ENCODE data around the gene ATG4C. TPM values are rescaled to one million over a fixed set of nuclear protein-coding genes. Genes with fewer than 3 reads are reported as not detected.
"Not testable (repeated sequence)": the region's sequence is repeated elsewhere in the genome, so short reads cannot be mapped to it uniquely, and the experiment has no call there.

Gene ATG4C, protein sequence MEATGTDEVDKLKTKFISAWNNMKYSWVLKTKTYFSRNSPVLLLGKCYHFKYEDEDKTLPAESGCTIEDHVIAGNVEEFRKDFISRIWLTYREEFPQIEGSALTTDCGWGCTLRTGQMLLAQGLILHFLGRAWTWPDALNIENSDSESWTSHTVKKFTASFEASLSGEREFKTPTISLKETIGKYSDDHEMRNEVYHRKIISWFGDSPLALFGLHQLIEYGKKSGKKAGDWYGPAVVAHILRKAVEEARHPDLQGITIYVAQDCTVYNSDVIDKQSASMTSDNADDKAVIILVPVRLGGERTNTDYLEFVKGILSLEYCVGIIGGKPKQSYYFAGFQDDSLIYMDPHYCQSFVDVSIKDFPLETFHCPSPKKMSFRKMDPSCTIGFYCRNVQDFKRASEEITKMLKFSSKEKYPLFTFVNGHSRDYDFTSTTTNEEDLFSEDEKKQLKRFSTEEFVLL
- 10 to 100 TPM in 2 of 3 donors, 1 to 10 TPM in 1; 9.1 to 17.1 (median 13.8) TPM for total RNA-seq

- Histone ChIP-seq H3K36me3 (no peaks in the 10 kb centered on the region), H3K4me1 (no peaks in the 10 kb centered on the region), H3K27me3 (no peaks in the 10 kb centered on the region), H3K27ac (peak within 1 kb of the TSS; percentile 92 to 93), H3K4me3 (peak within 1 kb of the TSS; percentile 56 to 74 (median 62)), H3K9me3 (no peaks in the 10 kb centered on the region)
- peak in 2 of 3 donors; percentile 3 to 17 for TF ChIP-seq CTCF (IDR thresholded peaks at IDR 0.05)
- TF ChIP-seq POLR2A (IDR thresholded peaks at IDR 0.05), result no peak
- peak; percentile 80 to 95 (median 90) for TF ChIP-seq POLR2AphosphoS5 (IDR thresholded peaks at IDR 0.05)
- DNase-seq (ENCODE audit: low spot score in 2 of 2), result peak; percentile 90 to 94
- intact Hi-C loops (cut with DNase I; ENCODE audit: low total_unique reads), result no loop called here
Observed at GRCh38 chr1:62783736-62784508, at the start of gene ATG4C. Gene ATG4C (plus strand): TSS chr1:62784132. CDS start chr1:62803787, 19,655 bp downstream.

DNA sequence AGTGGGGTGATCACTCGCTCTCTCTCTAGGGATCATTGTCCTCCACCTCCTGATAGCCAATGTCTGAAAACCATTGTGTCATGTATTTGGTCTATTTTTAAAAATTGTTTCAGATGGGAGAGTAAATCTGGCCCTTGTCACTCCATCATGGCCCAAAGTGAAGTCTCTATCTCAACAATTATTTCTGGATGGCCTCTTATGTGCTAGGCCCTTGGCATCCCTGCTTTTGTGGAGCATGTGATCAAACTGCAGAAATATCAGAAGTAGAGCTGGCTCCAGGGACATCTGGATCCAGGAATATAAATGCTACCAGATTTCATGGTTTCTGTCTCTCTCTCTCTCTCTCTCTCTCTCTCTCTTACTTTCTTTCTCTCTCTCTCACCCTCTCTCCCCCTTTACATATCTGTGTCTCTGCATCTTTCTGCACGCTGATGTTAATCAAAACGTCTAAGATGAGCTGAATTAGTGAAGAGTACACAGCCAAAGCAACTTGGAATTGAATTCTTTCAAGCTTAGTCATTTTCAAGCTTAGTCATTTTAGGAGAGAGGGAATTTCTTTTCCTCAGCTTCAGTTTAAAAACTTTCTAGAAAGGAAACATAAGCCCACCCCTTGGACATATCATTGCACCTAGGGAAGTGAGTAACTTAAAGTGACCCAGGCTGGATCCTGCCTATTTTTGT is 48.3 kb upstream of the ATG4C start:
- no peaks in the 10 kb centered on the region for H3K9me3 ChIP-seq
- H3K4me3 ChIP-seq, result no peak overlapping the region
- no peaks in the 10 kb centered on the region for H3K4me1 ChIP-seq
- intact Hi-C loops (cut with DNase I; ENCODE audit: low total_unique reads), result no loop called here
- H3K27me3 ChIP-seq, result no peaks in the 10 kb centered on the region
- DNase-seq (ENCODE audit: low spot score in 2 of 2), result no peak
- no peak for TF ChIP-seq CTCF (IDR thresholded peaks at IDR 0.05)
- no peak for TF ChIP-seq POLR2A (IDR thresholded peaks at IDR 0.05)
- no peak for TF ChIP-seq POLR2AphosphoS5 (IDR thresholded peaks at IDR 0.05)
- H3K36me3 ChIP-seq, result no peaks in the 10 kb centered on the region
- H3K27ac ChIP-seq, result no peak overlapping the region

DNA sequence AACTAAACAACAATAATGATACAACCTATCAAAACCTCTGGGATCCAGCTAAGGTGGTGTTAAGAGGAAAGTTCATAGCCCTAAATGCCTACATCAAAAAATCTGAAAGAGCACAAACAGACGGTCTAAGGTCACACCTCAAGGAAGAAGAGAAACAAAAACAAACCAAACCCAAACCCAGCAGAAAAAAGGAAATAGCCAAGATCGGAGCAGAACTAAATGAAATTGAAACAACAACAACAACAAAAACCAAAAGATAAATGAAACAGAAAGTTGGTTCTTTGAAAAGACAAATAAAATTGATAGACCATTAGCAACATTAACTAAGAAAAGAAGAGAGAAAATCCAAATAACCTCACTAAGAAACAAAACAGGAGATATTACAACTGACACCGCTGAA is 43.2 kb upstream of the ATG4C start:
- H3K4me1 ChIP-seq; H3K4me3 ChIP-seq; H3K27ac ChIP-seq; H3K9me3 ChIP-seq; H3K27me3 ChIP-seq; DNase-seq (ENCODE audit: low spot score in 2 of 2); H3K36me3 ChIP-seq; intact Hi-C loops (cut with DNase I; ENCODE audit: low total_unique reads): not testable (repeated sequence)

DNA sequence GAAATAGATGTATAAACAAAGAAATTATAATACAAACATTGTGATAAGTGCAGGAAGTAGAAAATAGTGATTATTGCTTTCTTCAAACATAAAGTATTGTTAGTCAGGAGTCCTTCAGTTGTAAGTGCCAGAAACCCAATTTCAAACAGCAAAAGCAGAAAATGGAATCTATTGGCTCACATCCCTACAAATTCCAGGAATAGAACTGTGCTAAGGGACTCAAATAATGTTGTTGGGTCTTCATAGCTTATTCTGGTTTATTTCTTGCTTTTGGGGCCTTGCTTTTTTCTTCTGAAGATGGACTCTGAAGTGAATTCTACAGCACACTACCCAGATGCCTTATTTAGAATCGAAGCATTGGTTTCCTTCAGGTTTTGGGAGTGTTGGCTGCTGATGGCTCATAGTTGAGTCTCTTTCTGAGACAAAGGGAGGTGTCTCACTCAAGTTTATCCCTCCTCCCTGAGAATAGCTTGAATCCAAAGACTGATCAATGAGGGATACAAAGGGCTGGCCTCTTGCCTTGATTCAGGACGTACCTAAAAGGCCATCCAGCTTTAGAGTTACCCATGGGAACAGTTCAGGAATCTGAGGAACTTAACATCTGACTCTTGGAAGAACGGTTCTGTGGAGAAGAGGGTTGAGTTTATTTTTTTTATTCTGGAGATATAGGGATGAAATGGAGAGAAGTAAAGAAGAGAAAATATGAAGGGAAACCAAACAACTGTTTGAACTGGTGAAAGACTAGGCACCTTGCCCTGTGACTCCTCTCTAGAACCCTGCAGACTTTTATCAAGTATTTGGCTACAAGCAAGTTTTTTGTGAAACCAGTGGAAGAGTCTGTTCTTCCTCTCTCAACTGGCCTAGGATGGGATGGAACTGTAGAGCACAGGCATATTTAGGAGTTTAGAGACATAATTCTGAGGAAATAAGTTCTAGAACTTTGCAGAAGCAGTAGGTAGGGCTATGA is 39.0 kb upstream of the ATG4C start:
- Histone ChIP-seq H3K4me3 (no peak overlapping the region), H3K27me3 (no peaks in the 10 kb centered on the region), H3K4me1 (no peaks in the 10 kb centered on the region), H3K27ac (peak overlapping the region in 1 of 2 donors; percentile 9), H3K36me3 (no peaks in the 10 kb centered on the region), H3K9me3 (no peaks in the 10 kb centered on the region)
- TF ChIP-seq CTCF (IDR thresholded peaks at IDR 0.05) (no peak), POLR2A (IDR thresholded peaks at IDR 0.05) (no peak), POLR2AphosphoS5 (IDR thresholded peaks at IDR 0.05) (no peak)
- no peak for DNase-seq (ENCODE audit: low spot score in 2 of 2)
- intact Hi-C loops (cut with DNase I; ENCODE audit: low total_unique reads), result no loop called here

Data from breast epithelium (tissue), 4 donors.